HEK293 (cell line): ENCODE measurements around the gene PALM3.
A peak's percentile ranks its signal among the peaks of the same experiment; 100 is the strongest.

Experiments
- CTCF ChIA-PET: fragments of 350-600 bp; formaldehyde crosslinking; extraction: SDS; loops from one replicate; lab custom pipeline; 2021; ENCODE audit warnings: antibody characterized with exemption; lab: Yijun Ruan, JAX
- POLR2A ChIA-PET: fragments of 300-600 bp; formaldehyde crosslinking; extraction: SDS; loops from one replicate; lab custom pipeline; 2020; ENCODE audit warnings: antibody characterized with exemption, inconsistent platforms; lab: Yijun Ruan, JAX
- H3K27ac ChIP-seq: fragments of 200-500 bp; sonication (Bioruptor generic); 2 replicates; pipeline ENCODE4 v1.5.1; 2014; ENCODE audit warnings: low read depth, low read length, control low read depth, inconsistent platforms; ENCODE audit errors: extremely low read depth
- H3K36me3 ChIP-seq, 2 experiments: fragments of 200-500 bp in 1 of 2; sonication (Bioruptor generic) in 1 of 2; 1 replicate in 1 of 2; 2 replicates in 1 of 2; pipeline ENCODE4 v1.5.1; 2014 to 2017; ENCODE audit warnings: inconsistent platforms in 2 of 2, low read length in 2 of 2; ENCODE audit not compliant: control insufficient read depth in 2 of 2, insufficient read depth in 1 of 2
- H3K4me1 ChIP-seq: fragments of 200-500 bp; sonication (Bioruptor generic); 2 replicates; pipeline ENCODE4 v1.5.1; 2014; ENCODE audit warnings: mild to moderate bottlenecking, low read length, inconsistent platforms; ENCODE audit not compliant: control insufficient read depth, insufficient read depth
- H3K4me3 ChIP-seq: 2 replicates; pipeline ENCODE4 v1.5.1; 2011; ENCODE audit warnings: low read depth, mild to moderate bottlenecking, control low read depth, low read length, moderate library complexity
- H3K9me3 ChIP-seq: fragments of 200-500 bp; sonication (Bioruptor generic); 2 replicates; pipeline ENCODE4 v1.5.1; 2014; ENCODE audit warnings: low read depth, low read length, inconsistent platforms; ENCODE audit not compliant: control insufficient read depth, insufficient read depth
- KLF8 ChIP-seq: fragments of 450-650 bp; formaldehyde crosslinking; IDR thresholded peaks from 2 replicates; pipeline ENCODE4 v1.5.1; 2016; ENCODE audit warnings: missing biosample characterization, missing genetic modification characterization
- KLF9 ChIP-seq: fragments of 450-650 bp; formaldehyde crosslinking; IDR thresholded peaks from 2 replicates; pipeline ENCODE4 v1.5.1; 2016; ENCODE audit warnings: missing biosample characterization, missing genetic modification characterization, low read depth
- MEIS1 ChIP-seq: sonication (generic); formaldehyde crosslinking; IDR thresholded peaks from 2 replicates; pipeline ENCODE4 v1.8.1; 2022; ENCODE audit warnings: missing genetic modification reagents, mild to moderate bottlenecking, borderline replicate concordance
- SP7 ChIP-seq: fragments of 450-650 bp; formaldehyde crosslinking; IDR thresholded peaks from 2 replicates; pipeline ENCODE4 v1.5.1; 2016; ENCODE audit warnings: missing biosample characterization, missing genetic modification characterization
- ZBTB48 ChIP-seq: fragments of 450-650 bp; formaldehyde crosslinking; IDR thresholded peaks from 2 replicates; pipeline ENCODE4 v1.5.1; 2016; ENCODE audit warnings: missing biosample characterization, missing genetic modification characterization
- ZNF121 ChIP-seq: fragments of 450-650 bp; formaldehyde crosslinking; IDR thresholded peaks from 2 replicates; pipeline ENCODE4 v1.5.1; 2016; ENCODE audit warnings: missing biosample characterization, missing genetic modification characterization
- ZNF16 ChIP-seq: fragments of 450-650 bp; formaldehyde crosslinking; IDR thresholded peaks from 2 replicates; pipeline ENCODE4 v1.5.1; 2016; ENCODE audit warnings: low read depth, missing biosample characterization, missing genetic modification characterization
- ZNF175 ChIP-seq: fragments of 450-650 bp; formaldehyde crosslinking; IDR thresholded peaks from 2 replicates; pipeline ENCODE4 v1.5.1; 2016; ENCODE audit warnings: missing biosample characterization, missing genetic modification characterization
- ZNF202 ChIP-seq: fragments of 450-650 bp; formaldehyde crosslinking; IDR thresholded peaks from 2 replicates; pipeline ENCODE4 v1.5.1; 2016; ENCODE audit warnings: missing biosample characterization, missing genetic modification characterization, borderline replicate concordance
- ZNF292 ChIP-seq: fragments of 450-650 bp; formaldehyde crosslinking; IDR thresholded peaks from 2 replicates; pipeline ENCODE4 v1.5.1; 2016; ENCODE audit warnings: low read depth, missing biosample characterization, missing genetic modification characterization, borderline replicate concordance
- ZNF37A ChIP-seq: fragments of 450-650 bp; IDR thresholded peaks from 2 replicates; pipeline ENCODE4 v1.5.1; 2018; ENCODE audit warnings: missing biosample characterization, missing genetic modification characterization
- ZNF830 ChIP-seq: fragments of 450-650 bp; IDR thresholded peaks from 2 replicates; pipeline ENCODE4 v1.5.0; 2018; ENCODE audit warnings: missing biosample characterization, missing genetic modification characterization, low read depth, mild to moderate bottlenecking, moderate library complexity
- ZSCAN16 ChIP-seq: fragments of 450-650 bp; formaldehyde crosslinking; IDR thresholded peaks from 2 replicates; pipeline ENCODE4 v1.5.1; 2016; ENCODE audit warnings: missing biosample characterization, missing genetic modification characterization
- TF ChIP-seq, protein P1 (sequence below): fragments of 450-650 bp; formaldehyde crosslinking; IDR thresholded peaks from 2 replicates; pipeline ENCODE4 v1.5.1; 2016; ENCODE audit warnings: missing biosample characterization, missing genetic modification characterization
- TF ChIP-seq, protein P2 (sequence below): IDR thresholded peaks from 2 replicates; pipeline ENCODE4 v1.6.1; 2011; ENCODE audit warnings: mild to moderate bottlenecking, low read depth, low read length, borderline replicate concordance
- TF ChIP-seq, protein P3 (sequence below): fragments of 450-650 bp; formaldehyde crosslinking; IDR thresholded peaks from 2 replicates; pipeline ENCODE4 v1.5.1; 2016; ENCODE audit warnings: missing biosample characterization, missing genetic modification characterization, borderline replicate concordance
- TF ChIP-seq, protein P4 (sequence below): fragments of 450-650 bp; formaldehyde crosslinking; optimal IDR thresholded peaks from 2 replicates; pipeline ENCODE3; 2016; ENCODE audit warnings: missing biosample characterization, mild to moderate bottlenecking, missing genetic modification characterization
- TF ChIP-seq, protein P5 (sequence below): fragments of 450-650 bp; IDR thresholded peaks from 2 replicates; pipeline ENCODE4 v1.5.1; 2018; ENCODE audit warnings: missing biosample characterization, missing genetic modification characterization

The PALM3 gene

DNA sequence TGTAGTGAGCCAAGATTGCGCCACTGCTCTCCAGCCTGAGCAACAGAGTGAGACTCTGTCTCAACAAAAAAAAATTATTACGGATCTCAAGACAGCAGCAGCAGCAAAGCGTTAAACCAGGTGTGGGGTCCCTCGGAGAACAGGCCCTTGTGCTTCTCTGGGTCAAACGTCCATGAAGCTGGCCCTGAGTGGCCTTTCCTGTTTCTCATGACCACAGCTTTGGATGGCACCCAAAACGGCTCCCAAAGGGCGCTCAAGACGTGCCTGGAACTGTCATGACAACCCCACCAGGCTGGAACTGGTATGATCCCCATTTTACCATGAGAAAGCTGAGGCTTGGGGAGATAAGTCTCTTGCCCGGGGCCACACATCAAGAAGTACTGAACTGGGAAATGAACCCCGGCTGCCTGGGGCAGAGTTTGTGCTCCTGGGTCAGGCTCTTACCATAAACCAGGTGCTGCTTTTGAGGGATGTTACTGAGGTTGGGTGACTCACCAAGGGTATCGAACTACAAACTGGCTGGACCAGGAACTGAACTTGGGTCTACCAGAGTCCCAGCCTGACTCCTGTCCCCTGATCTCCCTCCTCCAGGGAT lies 40.3 kb upstream of the PALM3 start:
- TF ChIP-seq, protein P1, sequence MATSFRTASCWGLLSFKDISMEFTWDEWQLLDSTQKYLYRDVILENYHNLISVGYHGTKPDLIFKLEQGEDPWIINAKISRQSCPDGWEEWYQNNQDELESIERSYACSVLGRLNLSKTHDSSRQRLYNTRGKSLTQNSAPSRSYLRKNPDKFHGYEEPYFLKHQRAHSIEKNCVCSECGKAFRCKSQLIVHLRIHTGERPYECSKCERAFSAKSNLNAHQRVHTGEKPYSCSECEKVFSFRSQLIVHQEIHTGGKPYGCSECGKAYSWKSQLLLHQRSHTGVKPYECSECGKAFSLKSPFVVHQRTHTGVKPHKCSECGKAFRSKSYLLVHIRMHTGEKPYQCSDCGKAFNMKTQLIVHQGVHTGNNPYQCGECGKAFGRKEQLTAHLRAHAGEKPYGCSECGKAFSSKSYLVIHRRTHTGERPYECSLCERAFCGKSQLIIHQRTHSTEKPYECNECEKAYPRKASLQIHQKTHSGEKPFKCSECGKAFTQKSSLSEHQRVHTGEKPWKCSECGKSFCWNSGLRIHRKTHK (tag by site-specific recombination), result no peak
- no peak for TF ChIP-seq ZBTB48 (tag by site-specific recombination)
- TF ChIP-seq ZNF292, result no peak
- Histone ChIP-seq H3K4me1 (no peaks in the 10 kb centered on the region), H3K4me3 (no peak overlapping the region), H3K27ac (no peak overlapping the region), H3K36me3 (peaks cover 26 to 66% of the 10 kb centered on the region in 2 experiments; a peak in 2 of 3 replicates), H3K9me3 (no peaks in the 10 kb centered on the region)
- ChIA-PET CTCF (interaction anchor here (0.6 to 1.1 kb wide), 2 partner anchors 27 to 506 kb away, joined by 4 read pairs; no protein-coding TSS in a partner anchor), POLR2A (no interaction called here)

DNA sequence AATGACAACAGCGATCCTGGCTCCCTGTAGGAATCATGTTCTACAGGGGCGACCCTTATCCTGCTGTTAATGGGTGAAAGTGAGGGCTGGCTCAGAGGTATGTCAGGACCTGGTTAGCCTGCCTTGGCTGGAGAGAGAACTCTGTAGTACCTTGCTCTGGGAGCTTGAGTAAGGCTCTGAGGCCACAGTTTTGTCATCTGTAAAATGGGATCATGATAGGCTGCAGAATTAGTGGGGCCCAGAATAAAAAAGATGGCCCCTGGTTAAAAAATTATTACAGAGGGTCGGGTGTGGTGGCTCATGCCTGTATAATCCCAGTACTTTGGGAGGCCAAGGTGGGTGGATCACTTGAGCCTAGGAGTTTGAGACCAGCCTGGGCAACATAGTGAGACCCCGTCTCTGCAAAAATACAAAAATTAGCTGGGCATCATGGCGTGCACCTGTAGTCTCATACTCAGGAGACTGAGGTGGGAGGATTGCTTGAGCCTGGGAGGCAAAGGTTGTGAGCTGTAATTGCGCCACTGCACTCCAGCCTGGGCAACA lies 39.2 kb upstream of the PALM3 start:
- POLR2A ChIA-PET, result no interaction called here
- peaks cover 26 to 69% of the 10 kb centered on the region in 2 experiments; a peak in 2 of 3 replicates for H3K36me3 ChIP-seq
- no peaks in the 10 kb centered on the region for H3K4me1 ChIP-seq
- CTCF ChIA-PET, result interaction anchor here (0.6 to 1.1 kb wide), 2 partner anchors 23 to 26 kb away, joined by 3 to 4 read pairs; no protein-coding TSS in a partner anchor
- no peak overlapping the region for H3K27ac ChIP-seq
- TF ChIP-seq ZNF121 (peak; percentile 56; the same call in 1 of the 2 replicates), ZNF37A (tag by site-specific recombination) (no peak)
- TF ChIP-seq, protein P2, sequence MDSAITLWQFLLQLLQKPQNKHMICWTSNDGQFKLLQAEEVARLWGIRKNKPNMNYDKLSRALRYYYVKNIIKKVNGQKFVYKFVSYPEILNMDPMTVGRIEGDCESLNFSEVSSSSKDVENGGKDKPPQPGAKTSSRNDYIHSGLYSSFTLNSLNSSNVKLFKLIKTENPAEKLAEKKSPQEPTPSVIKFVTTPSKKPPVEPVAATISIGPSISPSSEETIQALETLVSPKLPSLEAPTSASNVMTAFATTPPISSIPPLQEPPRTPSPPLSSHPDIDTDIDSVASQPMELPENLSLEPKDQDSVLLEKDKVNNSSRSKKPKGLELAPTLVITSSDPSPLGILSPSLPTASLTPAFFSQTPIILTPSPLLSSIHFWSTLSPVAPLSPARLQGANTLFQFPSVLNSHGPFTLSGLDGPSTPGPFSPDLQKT, result no peak
- H3K9me3 ChIP-seq, result no peaks in the 10 kb centered on the region
- H3K4me3 ChIP-seq, result no peak overlapping the region

DNA sequence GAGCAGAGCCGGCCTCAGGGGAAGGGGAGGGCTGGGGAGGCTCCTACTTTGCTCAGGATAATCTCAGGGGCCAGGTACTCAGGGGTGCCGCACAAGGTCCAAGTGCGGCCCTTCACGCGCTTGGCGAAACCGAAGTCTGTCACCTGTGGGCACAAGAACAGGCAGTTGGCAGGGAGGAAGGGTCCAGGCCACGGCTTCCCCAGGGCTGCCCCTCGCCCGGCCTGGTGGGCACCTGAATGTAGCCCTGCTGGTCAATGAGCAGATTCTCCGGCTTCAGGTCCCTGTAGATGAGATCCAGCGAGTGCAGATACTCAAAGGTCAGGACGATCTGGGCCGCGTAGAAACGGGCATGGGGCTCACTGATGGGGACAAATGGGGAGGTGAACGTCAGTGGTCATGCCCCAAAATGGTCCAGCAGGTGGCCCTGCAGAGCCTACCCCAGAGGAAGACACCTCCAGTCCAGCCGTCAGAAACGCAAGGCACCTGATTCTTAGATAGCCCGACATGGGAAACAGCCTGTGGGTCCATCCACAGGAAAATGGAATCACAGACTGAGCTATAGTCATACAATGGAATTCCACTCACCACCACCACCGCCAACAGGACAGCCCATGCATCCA lies 35.8 kb upstream of the PALM3 start:
- POLR2A ChIA-PET, result interaction anchor here (0.5 kb wide), 1 partner anchor 167 kb away, joined by 4 read pairs; no protein-coding TSS in a partner anchor
- Histone ChIP-seq H3K4me1 (no peaks in the 10 kb centered on the region), H3K27ac (no peak overlapping the region), H3K36me3 (peaks cover 15 to 44% of the 10 kb centered on the region in 2 experiments; a peak in 2 of 3 replicates), H3K9me3 (no peaks in the 10 kb centered on the region), H3K4me3 (no peak overlapping the region)
- CTCF ChIA-PET, result interaction anchor here (0.6 to 0.7 kb wide), 2 partner anchors 31 to 158 kb away, joined by 3 to 5 read pairs; no protein-coding TSS in a partner anchor
- TF ChIP-seq MEIS1 (no peak), ZSCAN16 (no peak), KLF8 (tag by site-specific recombination) (no peak), KLF9 (no peak), ZNF830 (tag by site-specific recombination) (no peak), ZNF16 (tag by site-specific recombination) (no peak), SP7 (tag by site-specific recombination) (no peak), ZNF202 (tag by site-specific recombination) (no peak), ZNF175 (tag by site-specific recombination) (no peak)
- TF ChIP-seq, protein P3, sequence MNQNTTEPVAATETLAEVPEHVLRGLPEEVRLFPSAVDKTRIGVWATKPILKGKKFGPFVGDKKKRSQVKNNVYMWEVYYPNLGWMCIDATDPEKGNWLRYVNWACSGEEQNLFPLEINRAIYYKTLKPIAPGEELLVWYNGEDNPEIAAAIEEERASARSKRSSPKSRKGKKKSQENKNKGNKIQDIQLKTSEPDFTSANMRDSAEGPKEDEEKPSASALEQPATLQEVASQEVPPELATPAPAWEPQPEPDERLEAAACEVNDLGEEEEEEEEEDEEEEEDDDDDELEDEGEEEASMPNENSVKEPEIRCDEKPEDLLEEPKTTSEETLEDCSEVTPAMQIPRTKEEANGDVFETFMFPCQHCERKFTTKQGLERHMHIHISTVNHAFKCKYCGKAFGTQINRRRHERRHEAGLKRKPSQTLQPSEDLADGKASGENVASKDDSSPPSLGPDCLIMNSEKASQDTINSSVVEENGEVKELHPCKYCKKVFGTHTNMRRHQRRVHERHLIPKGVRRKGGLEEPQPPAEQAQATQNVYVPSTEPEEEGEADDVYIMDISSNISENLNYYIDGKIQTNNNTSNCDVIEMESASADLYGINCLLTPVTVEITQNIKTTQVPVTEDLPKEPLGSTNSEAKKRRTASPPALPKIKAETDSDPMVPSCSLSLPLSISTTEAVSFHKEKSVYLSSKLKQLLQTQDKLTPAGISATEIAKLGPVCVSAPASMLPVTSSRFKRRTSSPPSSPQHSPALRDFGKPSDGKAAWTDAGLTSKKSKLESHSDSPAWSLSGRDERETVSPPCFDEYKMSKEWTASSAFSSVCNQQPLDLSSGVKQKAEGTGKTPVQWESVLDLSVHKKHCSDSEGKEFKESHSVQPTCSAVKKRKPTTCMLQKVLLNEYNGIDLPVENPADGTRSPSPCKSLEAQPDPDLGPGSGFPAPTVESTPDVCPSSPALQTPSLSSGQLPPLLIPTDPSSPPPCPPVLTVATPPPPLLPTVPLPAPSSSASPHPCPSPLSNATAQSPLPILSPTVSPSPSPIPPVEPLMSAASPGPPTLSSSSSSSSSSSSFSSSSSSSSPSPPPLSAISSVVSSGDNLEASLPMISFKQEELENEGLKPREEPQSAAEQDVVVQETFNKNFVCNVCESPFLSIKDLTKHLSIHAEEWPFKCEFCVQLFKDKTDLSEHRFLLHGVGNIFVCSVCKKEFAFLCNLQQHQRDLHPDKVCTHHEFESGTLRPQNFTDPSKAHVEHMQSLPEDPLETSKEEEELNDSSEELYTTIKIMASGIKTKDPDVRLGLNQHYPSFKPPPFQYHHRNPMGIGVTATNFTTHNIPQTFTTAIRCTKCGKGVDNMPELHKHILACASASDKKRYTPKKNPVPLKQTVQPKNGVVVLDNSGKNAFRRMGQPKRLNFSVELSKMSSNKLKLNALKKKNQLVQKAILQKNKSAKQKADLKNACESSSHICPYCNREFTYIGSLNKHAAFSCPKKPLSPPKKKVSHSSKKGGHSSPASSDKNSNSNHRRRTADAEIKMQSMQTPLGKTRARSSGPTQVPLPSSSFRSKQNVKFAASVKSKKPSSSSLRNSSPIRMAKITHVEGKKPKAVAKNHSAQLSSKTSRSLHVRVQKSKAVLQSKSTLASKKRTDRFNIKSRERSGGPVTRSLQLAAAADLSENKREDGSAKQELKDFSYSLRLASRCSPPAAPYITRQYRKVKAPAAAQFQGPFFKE (tag by site-specific recombination), result no peak
- TF ChIP-seq, protein P4, sequence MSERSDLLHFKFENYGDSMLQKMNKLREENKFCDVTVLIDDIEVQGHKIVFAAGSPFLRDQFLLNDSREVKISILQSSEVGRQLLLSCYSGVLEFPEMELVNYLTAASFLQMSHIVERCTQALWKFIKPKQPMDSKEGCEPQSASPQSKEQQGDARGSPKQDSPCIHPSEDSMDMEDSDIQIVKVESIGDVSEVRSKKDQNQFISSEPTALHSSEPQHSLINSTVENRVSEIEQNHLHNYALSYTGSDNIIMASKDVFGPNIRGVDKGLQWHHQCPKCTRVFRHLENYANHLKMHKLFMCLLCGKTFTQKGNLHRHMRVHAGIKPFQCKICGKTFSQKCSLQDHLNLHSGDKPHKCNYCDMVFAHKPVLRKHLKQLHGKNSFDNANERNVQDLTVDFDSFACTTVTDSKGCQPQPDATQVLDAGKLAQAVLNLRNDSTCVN, result no peak
- TF ChIP-seq, protein P5, sequence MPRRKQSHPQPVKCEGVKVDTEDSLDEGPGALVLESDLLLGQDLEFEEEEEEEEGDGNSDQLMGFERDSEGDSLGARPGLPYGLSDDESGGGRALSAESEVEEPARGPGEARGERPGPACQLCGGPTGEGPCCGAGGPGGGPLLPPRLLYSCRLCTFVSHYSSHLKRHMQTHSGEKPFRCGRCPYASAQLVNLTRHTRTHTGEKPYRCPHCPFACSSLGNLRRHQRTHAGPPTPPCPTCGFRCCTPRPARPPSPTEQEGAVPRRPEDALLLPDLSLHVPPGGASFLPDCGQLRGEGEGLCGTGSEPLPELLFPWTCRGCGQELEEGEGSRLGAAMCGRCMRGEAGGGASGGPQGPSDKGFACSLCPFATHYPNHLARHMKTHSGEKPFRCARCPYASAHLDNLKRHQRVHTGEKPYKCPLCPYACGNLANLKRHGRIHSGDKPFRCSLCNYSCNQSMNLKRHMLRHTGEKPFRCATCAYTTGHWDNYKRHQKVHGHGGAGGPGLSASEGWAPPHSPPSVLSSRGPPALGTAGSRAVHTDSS (tag by site-specific recombination), result no peak
